BE2C (cell line): Measurements from ENCODE around the gene ANKRA2.

Source experiments
- DNase-seq: peaks from one replicate; pipeline ENCODE4 v3.0.0-alpha.2; 2020
- H3K27me3 ChIP-seq: fragments of 250-450 bp; sonication (Bioruptor Pico); 2 replicates; pipeline ENCODE4 v1.5.1; 2020; ENCODE audit warnings: mild to moderate bottlenecking
- H3K36me3 ChIP-seq: fragments of 250-450 bp; sonication (Bioruptor Pico); 2 replicates; pipeline ENCODE4 v1.5.1; 2020; ENCODE audit warnings: mild to moderate bottlenecking
- H3K4me1 ChIP-seq: fragments of 250-450 bp; sonication (Bioruptor Pico); 2 replicates; pipeline ENCODE4 v1.5.1; 2020
- H3K4me3 ChIP-seq: 2 replicates; pipeline ENCODE4 v1.5.1; 2011; ENCODE audit warnings: low read depth, low read length
- H3K9me3 ChIP-seq: fragments of 250-450 bp; sonication (Bioruptor Pico); 2 replicates; pipeline ENCODE4 v1.5.1; 2020
- TF ChIP-seq, protein P1 (sequence below): IDR thresholded peaks from 2 replicates; pipeline ENCODE4 v1.5.1; 2012; ENCODE audit warnings: mild to moderate bottlenecking, low read depth, low read length

ANKRA2 gene

DNA sequence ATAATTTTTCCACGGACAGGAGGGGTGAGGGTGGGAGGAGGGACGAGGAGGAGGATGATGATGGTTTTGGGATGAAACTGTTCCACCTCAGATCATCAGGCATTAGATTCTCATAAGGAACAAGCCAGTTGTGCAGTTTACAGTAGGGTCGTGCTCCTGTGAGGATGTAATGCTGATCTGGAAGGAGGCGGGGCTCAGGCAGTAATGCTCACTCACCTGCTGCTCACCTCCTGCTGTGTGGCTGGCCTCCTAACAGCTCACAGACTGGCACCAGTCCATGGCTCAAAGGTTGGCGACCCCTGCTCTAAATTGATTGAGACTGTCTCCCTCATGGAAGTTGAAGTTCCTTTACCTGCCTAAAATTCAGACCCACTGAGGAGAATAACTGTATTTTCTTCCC, 33.2 kb downstream of the ANKRA2 start:
- H3K4me3 ChIP-seq, result no peak overlapping the region
- TF ChIP-seq, protein P1, sequence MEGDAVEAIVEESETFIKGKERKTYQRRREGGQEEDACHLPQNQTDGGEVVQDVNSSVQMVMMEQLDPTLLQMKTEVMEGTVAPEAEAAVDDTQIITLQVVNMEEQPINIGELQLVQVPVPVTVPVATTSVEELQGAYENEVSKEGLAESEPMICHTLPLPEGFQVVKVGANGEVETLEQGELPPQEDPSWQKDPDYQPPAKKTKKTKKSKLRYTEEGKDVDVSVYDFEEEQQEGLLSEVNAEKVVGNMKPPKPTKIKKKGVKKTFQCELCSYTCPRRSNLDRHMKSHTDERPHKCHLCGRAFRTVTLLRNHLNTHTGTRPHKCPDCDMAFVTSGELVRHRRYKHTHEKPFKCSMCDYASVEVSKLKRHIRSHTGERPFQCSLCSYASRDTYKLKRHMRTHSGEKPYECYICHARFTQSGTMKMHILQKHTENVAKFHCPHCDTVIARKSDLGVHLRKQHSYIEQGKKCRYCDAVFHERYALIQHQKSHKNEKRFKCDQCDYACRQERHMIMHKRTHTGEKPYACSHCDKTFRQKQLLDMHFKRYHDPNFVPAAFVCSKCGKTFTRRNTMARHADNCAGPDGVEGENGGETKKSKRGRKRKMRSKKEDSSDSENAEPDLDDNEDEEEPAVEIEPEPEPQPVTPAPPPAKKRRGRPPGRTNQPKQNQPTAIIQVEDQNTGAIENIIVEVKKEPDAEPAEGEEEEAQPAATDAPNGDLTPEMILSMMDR, result no peak
- DNase-seq, result no peak
- no peaks in the 10 kb centered on the region for H3K4me1 ChIP-seq
- no peaks in the 10 kb centered on the region for H3K9me3 ChIP-seq
- H3K27me3 ChIP-seq, result no peaks in the 10 kb centered on the region; the same call in none of the 2 replicates
- H3K36me3 ChIP-seq, result no peaks in the 10 kb centered on the region

DNA sequence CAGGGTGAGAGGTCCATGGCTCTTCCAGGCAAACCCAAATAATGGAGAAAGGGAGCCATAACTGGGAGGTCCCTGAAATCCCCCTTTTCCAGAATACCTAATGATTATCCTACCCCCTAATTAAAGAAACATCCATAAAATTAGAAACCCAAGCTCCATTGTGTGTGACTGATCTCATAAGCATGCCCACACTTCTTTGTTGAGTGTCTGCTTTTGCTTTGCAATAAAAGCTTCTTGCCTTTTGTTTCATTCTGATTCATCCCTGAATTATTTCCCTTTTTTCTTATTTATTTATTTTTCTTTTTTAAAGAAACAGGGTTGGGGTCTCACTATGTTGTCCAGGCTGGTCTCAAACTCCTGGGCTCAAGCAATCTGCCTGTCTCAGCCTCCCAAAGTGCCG, 34.1 kb downstream of the ANKRA2 start:
- no peaks in the 10 kb centered on the region for H3K4me1 ChIP-seq
- no peaks in the 10 kb centered on the region for H3K36me3 ChIP-seq
- DNase-seq, result no peak
- H3K4me3 ChIP-seq, result no peak overlapping the region
- H3K9me3 ChIP-seq, result no peaks in the 10 kb centered on the region
- H3K27me3 ChIP-seq, result no peaks in the 10 kb centered on the region; the same call in none of the 2 replicates
- TF ChIP-seq, protein P1, result no peak

DNA sequence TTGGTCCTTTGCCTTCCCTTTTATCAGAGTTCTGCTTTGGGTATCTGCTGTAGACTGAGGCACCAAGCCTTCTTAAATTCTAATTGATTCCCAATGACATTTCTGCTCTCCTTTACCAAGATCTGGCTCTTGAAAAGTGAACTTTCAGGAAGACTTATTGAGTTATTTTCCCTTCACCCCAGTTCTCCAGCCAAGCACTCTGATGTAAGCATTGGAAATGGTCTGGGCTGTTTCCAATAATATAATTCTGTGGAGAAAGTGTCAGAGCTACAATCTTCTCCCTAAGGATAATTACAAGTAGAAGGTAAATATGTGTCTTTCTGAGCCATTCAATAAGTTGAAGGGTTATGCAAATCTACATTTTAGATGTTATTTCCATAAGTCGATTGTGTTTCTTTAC, 36.4 kb downstream of the ANKRA2 start:
- no peak overlapping the region for H3K4me3 ChIP-seq
- H3K27me3 ChIP-seq, result no peaks in the 10 kb centered on the region; the same call in none of the 2 replicates
- no peaks in the 10 kb centered on the region for H3K4me1 ChIP-seq
- no peaks in the 10 kb centered on the region for H3K36me3 ChIP-seq
- no peaks in the 10 kb centered on the region for H3K9me3 ChIP-seq
- no peak for DNase-seq
- TF ChIP-seq, protein P1, result no peak

DNA sequence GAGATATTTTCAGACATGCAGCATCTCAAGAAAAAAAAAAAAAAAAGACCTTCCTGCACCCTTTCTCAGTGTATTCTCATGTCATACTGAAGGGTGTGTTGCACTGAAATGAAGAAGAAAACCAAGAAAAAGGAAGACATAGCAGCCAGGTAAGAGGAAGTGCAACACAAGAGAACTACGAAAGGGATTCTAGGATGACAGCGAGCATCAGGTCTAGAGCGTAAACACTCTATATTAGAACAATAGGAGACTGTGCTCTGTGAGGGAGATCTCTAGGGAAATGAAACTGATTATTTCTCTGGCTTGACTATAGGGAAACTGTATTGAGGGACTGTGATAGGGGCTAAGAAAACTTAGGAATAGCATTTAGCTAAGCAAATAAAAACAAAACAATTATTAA, 37.2 kb downstream of the ANKRA2 start:
- Histone ChIP-seq H3K27me3 (no peaks in the 10 kb centered on the region; the same call in none of the 2 replicates), H3K4me1 (no peaks in the 10 kb centered on the region), H3K4me3 (no peak overlapping the region), H3K9me3 (no peaks in the 10 kb centered on the region), H3K36me3 (no peaks in the 10 kb centered on the region)
- no peak for DNase-seq
- TF ChIP-seq, protein P1, result no peak

DNA sequence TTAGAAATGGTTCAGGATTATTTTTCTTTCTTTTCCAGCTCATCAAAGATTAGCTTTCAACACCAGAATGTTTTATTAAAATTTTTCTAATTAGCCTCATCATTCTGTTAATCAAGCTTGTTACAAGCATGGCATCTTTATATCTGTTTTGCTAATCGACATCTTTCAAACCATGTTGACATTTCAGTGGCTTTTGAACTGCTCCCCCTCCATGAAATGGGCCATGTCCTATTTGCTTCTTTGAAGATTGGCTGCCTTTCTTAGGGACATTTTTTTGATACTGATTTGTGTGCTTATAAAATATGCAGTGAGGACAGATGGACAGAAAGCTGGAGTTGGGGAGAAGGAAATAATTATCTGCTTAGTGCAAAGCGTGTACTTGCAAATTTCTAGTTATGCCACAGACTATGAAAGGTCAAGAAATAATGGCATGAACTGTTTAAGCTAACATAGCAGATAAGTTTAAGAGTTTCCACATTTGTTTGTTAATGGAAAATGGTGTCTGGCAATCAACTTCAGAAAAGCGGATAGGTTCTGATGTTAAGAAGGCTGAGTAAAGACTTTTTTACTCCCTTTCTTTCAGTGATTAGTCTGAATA, 39.7 kb downstream of the ANKRA2 start:
- Histone ChIP-seq H3K27me3 (no peaks in the 10 kb centered on the region; the same call in none of the 2 replicates), H3K36me3 (no peaks in the 10 kb centered on the region), H3K4me3 (no peak overlapping the region), H3K9me3 (no peaks in the 10 kb centered on the region), H3K4me1 (no peaks in the 10 kb centered on the region)
- no peak for DNase-seq
- TF ChIP-seq, protein P1, result no peak

DNA sequence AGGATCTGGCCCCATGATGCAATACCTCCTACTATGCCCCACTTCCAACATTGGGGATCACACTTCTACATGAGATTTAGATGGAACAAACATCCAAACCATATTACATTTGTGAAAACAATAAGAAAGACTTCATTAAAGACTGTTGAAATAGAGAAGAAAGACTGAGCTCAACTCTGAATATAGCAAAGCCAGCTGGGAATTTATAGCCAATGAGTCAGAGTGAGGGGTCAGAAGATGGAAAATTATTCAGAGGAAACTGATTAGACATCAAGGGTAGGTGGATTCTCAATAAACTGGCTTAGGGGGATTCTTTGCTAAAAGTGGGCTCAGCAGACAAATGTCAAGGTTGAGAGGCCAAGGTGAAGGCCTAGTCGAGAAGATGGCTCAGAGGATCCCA, 41.6 kb downstream of the ANKRA2 start:
- Histone ChIP-seq H3K27me3 (no peaks in the 10 kb centered on the region; the same call in 1 of the 2 replicates), H3K4me1 (no peaks in the 10 kb centered on the region; the same call in 1 of the 2 replicates), H3K4me3 (no peak overlapping the region), H3K9me3 (no peaks in the 10 kb centered on the region), H3K36me3 (no peaks in the 10 kb centered on the region)
- no peak for DNase-seq
- TF ChIP-seq, protein P1, result no peak
